Heart right ventricle (tissue), 16 donors: Measurements from ENCODE around the gene KLHL25. TPM values are rescaled to one million over a fixed set of nuclear protein-coding genes. Genes with fewer than 3 reads are reported as not detected.

ENCODE experiments used
- ATAC-seq, 8 donors: fragments of 200-7000 bp; cut with Tn5 transposase; one replicate each; pipeline ENCODE4 v1.9.1; 2020; ENCODE audit warnings: mild to moderate bottlenecking in 8 of 8, moderate library complexity in 8 of 8, moderate number of reproducible peaks in 1 of 8
- DNase-seq, 2 donors: peaks; one replicate each; pipeline ENCODE4 v3.0.0-alpha.2; 2020
- H3K27ac ChIP-seq, 10 donors: fragments of 200-600 bp; sonication (generic) in 2 of 10; one replicate each; pipeline versions ENCODE4 v1.5.0 to v1.8.0; 2020 to 2022; ENCODE audit warnings: mild to moderate bottlenecking in 3 of 10
- H3K27me3 ChIP-seq, 7 donors: fragments of 200-600 bp; one replicate each; pipeline ENCODE4 v1.8.0; 2021 to 2022; ENCODE audit warnings: mild to moderate bottlenecking in 2 of 7
- H3K36me3 ChIP-seq, 9 donors: fragments of 200-600 bp; sonication (generic) in 1 of 9; one replicate each; pipeline versions ENCODE4 v1.5.0 to v1.8.0; 2020 to 2022; ENCODE audit warnings: mild to moderate bottlenecking in 2 of 9
- H3K4me1 ChIP-seq, 9 donors: fragments of 200-600 bp; sonication (generic) in 1 of 9; one replicate each; pipeline versions ENCODE4 v1.5.0 to v1.8.0; 2020 to 2022; ENCODE audit warnings: mild to moderate bottlenecking in 4 of 9
- H3K4me3 ChIP-seq, 10 donors: fragments of 200-600 bp; sonication (generic) in 2 of 10; one replicate each; pipeline versions ENCODE4 v1.5.0 to v1.8.0; 2020 to 2022; ENCODE audit warnings: mild to moderate bottlenecking in 7 of 10, moderate library complexity in 2 of 10
- H3K9me3 ChIP-seq, 11 donors: fragments of 200-600 bp in 10 of 11; sonication (generic) in 2 of 11; one replicate each; pipeline versions ENCODE4 v1.5.0 to v1.8.0; 2013 to 2022; ENCODE audit warnings: mild to moderate bottlenecking in 2 of 11, control low read depth in 1 of 11, moderate library complexity in 1 of 11
- WGBS, 2 donors: extraction: QIAGEN DNeasy Blood & Tissue Kit; methylation state at CpG; one replicate each; pipeline ENCODE4 v1.1.7; 2013; ENCODE audit warnings: inconsistent platforms in 1 of 2; 5-methylcytosine and 5-hydroxymethylcytosine counted together
- intact Hi-C, 10 donors: fragments of 100-400 bp; cut with DNase I; formaldehyde crosslinking; loops; one replicate each; pipeline versions ENCODE4 v1.11.1 to v1.14.2; 2022
- microRNA-seq, 2 donors: library from miRNA; unstranded; fragments of <30 nt; microRNA quantifications; one replicate each; pipeline ENCODE4 v1.2.0, GENCODE V29; 2021
- polyA plus RNA-seq, 2 donors: library from polyadenylated mRNA; stranded (reverse); fragments of 200-250 nt; gene quantifications; one replicate each; pipeline ENCODE4 v1.2.3, GENCODE V29; 2013
- total RNA-seq, 10 donors: library from RNA; stranded (reverse); fragmentation: NEBNext Ultra II Directional in 3 of 10; extraction: Animal tissue kit (Norgen Biotek cat#: 25700) in 3 of 10; gene quantifications; one replicate each; pipeline versions ENCODE4 v1.2.1 to v1.2.4, GENCODE V29; 2021 to 2023
- TF ChIP-seq, protein P1 (sequence below), 9 donors: fragments of 200-600 bp; sonication (generic) in 2 of 9; IDR thresholded peaks; one replicate each; pipeline versions ENCODE4 v1.5.0 to v1.8.0; 2021 to 2022; ENCODE audit warnings: antibody characterized with exemption in 9 of 9, mild to moderate bottlenecking in 5 of 9, moderate library complexity in 1 of 9
- donor health status: Arrhythmogenic right ventricular cardiomyopathy.
- donor health status: ischemic (EF 13 %, LVEDD 7.1; RV severe dilation, severe dysfunction).
- donor health status: healthy with polysubstance abuse.
- donor health status: DM: no; HTN: yes; CAD: no.
- donor health status: DM: no; HTN: no; CAD: no.
- donor health status: ischemic (EF 25% LVEDD 6.9; RV normal size, moderate dysfunction).
- donor health status: ischemic (EF 25% LVEDD 5.7; RV mildly dilated, moderate dysfunction).
- donor health status: healthy.
- donor health status: DM: yes; HTN: yes; CAD: no.
- donor health status: Ischemic cardiomyopathy.
- donor health status: ischemic (EF 35%, LVEDD 5.7; RV mildly dilated, moderate dysfunction).
- donor health status: nonischemic (EF 11% LVEDD 7.7; RV severe dilation, severe dysfunction).
- donor health status: DM: yes; HTN: yes; CAD: no.
- donor health status: PGD.
- donor health status: ischemic (EF 29% LVEDD 5.4; RV normal size, mild dysfunction).
- donor health status: nonischemic (EF 23%, LVEDD 6.1; RV moderate dilation, normal function).

Gene KLHL25
- total and polyA plus RNA-seq, 12 donors = 1.9 to 9.2 (median 3.2) TPM

DNA sequence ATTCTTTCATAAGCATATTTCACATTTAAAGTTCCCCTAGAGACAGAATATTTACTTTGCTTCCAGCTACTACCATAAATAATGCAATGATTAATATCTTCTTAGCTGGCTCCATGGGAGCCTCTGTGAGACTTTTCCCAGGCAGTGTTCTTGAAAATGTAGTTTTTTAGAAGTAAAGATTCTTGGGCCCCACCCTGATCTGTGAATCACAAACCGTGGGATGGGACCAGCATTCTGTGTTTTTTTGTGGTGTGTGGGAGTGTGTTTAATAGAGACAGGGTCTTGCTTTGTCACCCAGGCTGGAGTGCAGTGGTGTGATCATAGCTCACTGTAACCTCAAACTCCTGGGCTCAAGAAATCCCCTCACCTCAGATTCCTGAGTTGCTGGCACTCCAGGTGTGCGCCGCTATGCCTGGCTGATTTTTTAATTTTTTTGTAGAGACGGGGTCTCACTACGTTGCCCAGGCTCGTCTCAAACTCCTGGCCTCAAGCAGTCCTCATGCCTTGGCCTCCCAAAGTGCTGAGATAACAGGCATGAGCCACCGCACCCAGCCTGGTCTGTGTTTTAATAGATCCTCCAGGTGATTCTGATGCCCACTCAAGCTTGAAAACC is 83.0 kb downstream of the KLHL25 start:
- Histone ChIP-seq H3K9me3 (no peaks in the 10 kb centered on the region), H3K4me3 (no peak overlapping the region), H3K36me3 (peaks cover 0 to 90% (median 41%) of the 10 kb centered on the region in 9 donors), H3K27ac (peak overlapping the region in 2 of 10 donors; percentile 11 to 91), H3K4me1 (peaks cover 15 to 49% (median 37%) of the 10 kb centered on the region in 9 donors), H3K27me3 (no peaks in the 10 kb centered on the region)
- ATAC-seq (no peak), DNase-seq (no peak)
- WGBS, 2 donors = 91 to 92% methylated on average over 7 of the region's 7 CpGs
- intact Hi-C loops = loop anchor here in 2 of 10 donors (10.0 kb wide), 2 partner anchors 217 to 227 kb away; no protein-coding TSS in a partner anchor
- TF ChIP-seq, protein P1, sequence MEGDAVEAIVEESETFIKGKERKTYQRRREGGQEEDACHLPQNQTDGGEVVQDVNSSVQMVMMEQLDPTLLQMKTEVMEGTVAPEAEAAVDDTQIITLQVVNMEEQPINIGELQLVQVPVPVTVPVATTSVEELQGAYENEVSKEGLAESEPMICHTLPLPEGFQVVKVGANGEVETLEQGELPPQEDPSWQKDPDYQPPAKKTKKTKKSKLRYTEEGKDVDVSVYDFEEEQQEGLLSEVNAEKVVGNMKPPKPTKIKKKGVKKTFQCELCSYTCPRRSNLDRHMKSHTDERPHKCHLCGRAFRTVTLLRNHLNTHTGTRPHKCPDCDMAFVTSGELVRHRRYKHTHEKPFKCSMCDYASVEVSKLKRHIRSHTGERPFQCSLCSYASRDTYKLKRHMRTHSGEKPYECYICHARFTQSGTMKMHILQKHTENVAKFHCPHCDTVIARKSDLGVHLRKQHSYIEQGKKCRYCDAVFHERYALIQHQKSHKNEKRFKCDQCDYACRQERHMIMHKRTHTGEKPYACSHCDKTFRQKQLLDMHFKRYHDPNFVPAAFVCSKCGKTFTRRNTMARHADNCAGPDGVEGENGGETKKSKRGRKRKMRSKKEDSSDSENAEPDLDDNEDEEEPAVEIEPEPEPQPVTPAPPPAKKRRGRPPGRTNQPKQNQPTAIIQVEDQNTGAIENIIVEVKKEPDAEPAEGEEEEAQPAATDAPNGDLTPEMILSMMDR (IDR thresholded peaks at IDR 0.05) = no peak

DNA sequence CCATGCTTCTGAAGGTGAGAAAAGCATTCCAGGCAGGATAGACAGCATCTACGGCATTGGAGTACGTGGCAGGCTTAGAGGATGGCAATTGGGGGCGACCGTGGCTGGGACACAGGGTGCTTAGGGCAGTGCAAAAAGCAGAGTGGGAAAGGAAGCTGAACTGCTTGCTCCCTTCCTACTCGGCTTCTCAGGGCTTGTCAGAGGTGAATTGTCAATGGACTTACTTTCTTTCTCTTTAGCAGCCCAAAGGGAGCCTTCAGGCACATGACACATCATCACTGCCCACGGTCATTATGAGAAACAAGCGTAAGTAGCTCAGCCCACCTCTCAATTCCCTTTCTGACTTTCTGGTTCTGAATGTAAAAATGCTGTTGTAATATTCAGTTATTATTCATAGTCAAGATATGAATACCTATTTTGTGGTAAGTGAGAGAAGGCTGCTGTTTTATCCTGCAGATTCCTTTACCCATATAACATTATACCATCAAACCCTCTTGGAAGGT is 84.3 kb downstream of the KLHL25 start:
- intact Hi-C loops = loop anchor here in 2 of 10 donors (10.0 kb wide), 2 partner anchors 216 to 226 kb away; no protein-coding TSS in a partner anchor
- TF ChIP-seq, protein P1 (IDR thresholded peaks at IDR 0.05) = no peak
- H3K27ac ChIP-seq = peak overlapping the region in 8 of 10 donors; percentile 2 to 91 (median 86)
- ATAC-seq (no peak), DNase-seq (no peak)
- peaks cover 24 to 50% (median 40%) of the 10 kb centered on the region in 9 donors for H3K4me1 ChIP-seq
- H3K9me3 ChIP-seq = no peaks in the 10 kb centered on the region
- H3K27me3 ChIP-seq = no peaks in the 10 kb centered on the region
- 93 to 94% methylated on average over 7 of the region's 7 CpGs for WGBS, 2 donors
- no peak overlapping the region for H3K4me3 ChIP-seq
- peaks cover 0 to 84% (median 39%) of the 10 kb centered on the region in 9 donors for H3K36me3 ChIP-seq

Small RNAs within 50 kb of the gene (microRNA-seq; reads per million reads assigned to microRNA genes)
- 0 to 0.51 reads per million in 2 donors for gene MIR1276
- gene MIR548AP = 0 reads per million in 2 donors
